SKM-1 treated with dmso at 0.1 percent for 144 hours (cell line): Measurements from ENCODE around the gene C4orf54.

Experiments used
- DNase-seq: peaks from one replicate; lab custom pipeline; 2025; ENCODE audit not compliant: unreplicated experiment; lab: John Stamatoyannopoulos, UW

The C4orf54 gene

GRCh38 chr4:99657798-99658197, at the start of gene C4orf54:
C4orf54 (minus strand) TSS chr4:99657828; CDS start chr4:99654648, 3,180 bp downstream.
- no peak for DNase-seq

- no peak for DNase-seq
These were observed 48.3 kb upstream of the C4orf54 start for GRCh38 chr4:99705891-99706290.

- no peak for DNase-seq
These were observed 39.2 kb upstream of the C4orf54 start for GRCh38 chr4:99696801-99697200.

GRCh38 chr4:99693140-99693539, 35.5 kb upstream of the C4orf54 start:
- DNase-seq = no peak

- DNase-seq = no peak
These were observed 33.4 kb upstream of the C4orf54 start for GRCh38 chr4:99690990-99691389.

- no peak for DNase-seq
These were observed 32.8 kb upstream of the C4orf54 start for GRCh38 chr4:99690472-99690871.

GRCh38 chr4:99687120-99687519, 29.5 kb upstream of the C4orf54 start:
- no peak for DNase-seq

- DNase-seq = no peak
These were observed 27.6 kb upstream of the C4orf54 start for GRCh38 chr4:99685234-99685633.

- DNase-seq = no peak
These were observed 26.3 kb upstream of the C4orf54 start for GRCh38 chr4:99683895-99684294.

GRCh38 chr4:99679976-99680375, 22.3 kb upstream of the C4orf54 start:
- no peak for DNase-seq

GRCh38 chr4:99679204-99679603, 21.6 kb upstream of the C4orf54 start:
- DNase-seq = no peak

- no peak for DNase-seq
These were observed 19.5 kb upstream of the C4orf54 start for GRCh38 chr4:99677161-99677560.

GRCh38 chr4:99670409-99671073, 12.9 kb upstream of the C4orf54 start:
- no peak for DNase-seq

- no peak for DNase-seq
These were observed 11.5 kb upstream of the C4orf54 start for GRCh38 chr4:99669084-99669483.

GRCh38 chr4:99668472-99668871, 10.8 kb upstream of the C4orf54 start:
- DNase-seq = no peak

GRCh38 chr4:99665983-99666382, 8.4 kb upstream of the C4orf54 start:
- DNase-seq = no peak

- DNase-seq = no peak
These were observed 7.1 kb upstream of the C4orf54 start for GRCh38 chr4:99664716-99665115.

- DNase-seq = no peak
These were observed 4.3 kb upstream of the C4orf54 start for GRCh38 chr4:99661907-99662306.

- DNase-seq = no peak
These were observed 1.0 kb upstream of the C4orf54 start for GRCh38 chr4:99658666-99659065.

- DNase-seq = no peak
These were observed 2.1 kb downstream of the C4orf54 start for GRCh38 chr4:99655308-99656081.

GRCh38 chr4:99654361-99654761, 3.3 kb downstream of the C4orf54 start:
- DNase-seq = no peak

- DNase-seq = no peak
These were observed 3.7 kb downstream of the C4orf54 start for GRCh38 chr4:99653916-99654315.
